Adipocyte (in vitro differentiated cells): ENCODE results near the gene CTAGE1.

Experiments
- DNase-seq: peaks from one replicate; pipeline ENCODE4 v3.0.0-alpha.2; 2015; ENCODE audit warnings: low read depth
- H3K27me3 ChIP-seq: replicated peaks from 2 replicates; pipeline ENCODE4 v1.7.0; 2013; ENCODE audit warnings: mild to moderate bottlenecking, low read length, moderate library complexity; ENCODE audit not compliant: control insufficient read depth, insufficient read depth
- H3K36me3 ChIP-seq: 2 replicates; pipeline ENCODE4 v1.7.0; 2013; ENCODE audit warnings: low read length, mild to moderate bottlenecking, moderate library complexity; ENCODE audit not compliant: control insufficient read depth, insufficient read depth, severe bottlenecking
- H3K4me1 ChIP-seq: 2 replicates; pipeline ENCODE4 v1.7.0; 2013; ENCODE audit warnings: mild to moderate bottlenecking, low read length, moderate library complexity; ENCODE audit not compliant: control insufficient read depth, insufficient read depth
- H3K4me3 ChIP-seq: 2 replicates; pipeline ENCODE4 v1.7.0; 2013; ENCODE audit warnings: mild to moderate bottlenecking, low read length, moderate library complexity
- H3K9ac ChIP-seq: 2 replicates; pipeline ENCODE4 v1.7.0; 2013; ENCODE audit warnings: mild to moderate bottlenecking, low read length, moderate library complexity
- H3K9me3 ChIP-seq: 2 replicates; pipeline ENCODE4 v1.7.0; 2013; ENCODE audit warnings: mild to moderate bottlenecking, low read length, moderate library complexity; ENCODE audit not compliant: control insufficient read depth

CTAGE1 gene

DNA sequence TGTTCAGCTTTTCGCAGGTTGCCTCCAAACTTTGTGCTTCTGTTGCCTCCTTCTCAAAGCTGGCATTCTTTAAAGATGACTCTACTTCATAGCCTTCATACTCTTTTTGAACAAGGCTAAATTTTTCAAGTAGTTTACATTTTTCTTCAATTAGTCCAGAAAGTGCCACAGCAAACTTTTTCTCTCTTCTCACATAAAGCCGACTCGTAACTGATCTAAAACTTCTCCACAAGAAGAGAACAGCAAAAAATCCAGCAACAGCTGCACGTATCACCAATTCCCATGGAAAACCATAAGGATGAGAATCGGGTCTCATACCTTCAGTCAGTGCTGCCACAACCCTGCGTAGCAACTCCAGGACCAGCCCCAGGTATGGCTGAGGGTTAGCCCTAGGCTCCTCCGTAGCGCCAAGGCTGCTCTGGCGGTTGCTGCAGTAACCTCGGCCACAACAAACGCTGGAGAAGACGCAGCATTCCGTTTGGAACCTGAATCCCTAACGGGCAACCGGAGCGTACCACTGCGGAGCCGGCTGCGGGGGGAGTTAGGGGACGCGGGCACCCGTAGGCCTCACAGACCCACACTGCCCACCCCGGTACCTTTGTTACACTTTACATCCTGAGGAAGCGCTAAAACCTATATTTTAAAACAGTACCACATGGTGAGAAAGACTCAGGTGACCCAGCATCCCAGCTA lies at the start of gene CTAGE1:
Gene CTAGE1, minus strand, starts transcription at position 420 of the 693 bp plus-strand sequence. Its CDS starts 104 bp downstream, at position 316.
- peak; percentile 23 for DNase-seq
- H3K36me3 ChIP-seq, result no peaks in the 10 kb centered on the region
- no peak within 1 kb of the TSS for H3K9ac ChIP-seq

DNA sequence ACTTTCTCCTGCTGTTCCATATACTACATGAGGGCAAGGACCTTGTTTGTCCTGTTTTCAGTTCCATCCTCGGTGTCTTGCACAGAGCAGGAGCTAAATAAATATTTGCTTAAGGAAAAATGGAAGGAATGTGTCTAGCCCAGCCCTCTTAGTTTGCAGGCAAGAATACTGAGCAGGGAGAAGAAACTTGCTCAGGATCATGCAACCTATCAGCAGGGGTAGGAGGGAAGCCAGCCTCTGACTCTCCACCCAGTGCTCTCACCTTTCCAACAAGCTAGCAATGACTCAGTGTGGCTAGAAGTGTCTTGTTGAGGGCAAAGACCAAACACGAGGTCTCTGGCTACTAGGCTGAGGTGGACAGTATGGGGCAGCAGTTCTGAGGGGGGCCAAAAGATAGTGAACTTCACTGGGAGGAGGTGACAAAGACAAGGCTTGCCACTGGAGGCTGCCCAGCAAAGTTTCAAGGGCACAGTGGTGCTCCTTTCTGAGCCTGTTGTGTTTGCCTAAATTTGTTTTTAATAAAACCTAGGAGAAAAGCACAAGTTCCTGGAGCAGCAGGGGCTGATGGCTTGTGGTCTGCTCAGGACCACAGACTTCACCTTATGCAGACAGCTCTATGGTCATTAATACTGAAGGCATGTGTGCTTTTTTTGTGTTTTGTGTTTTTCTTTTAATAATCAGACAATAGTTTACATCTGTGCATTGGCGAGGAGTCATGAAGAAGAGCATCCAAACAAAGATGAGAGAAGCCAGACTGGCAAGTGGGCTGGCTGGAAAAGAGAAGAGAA lies 49.1 kb upstream of the CTAGE1 start:
- Histone ChIP-seq H3K9me3 (peaks cover 6% of the 10 kb centered on the region), H3K36me3 (no peaks in the 10 kb centered on the region), H3K4me1 (peaks cover 42% of the 10 kb centered on the region), H3K9ac (peak overlapping the region; percentile 45), H3K27me3 (no peaks in the 10 kb centered on the region), H3K4me3 (peak overlapping the region; percentile 12)
- peak; percentile 74 for DNase-seq

More for the DNA sequence above, at the start of gene CTAGE1:
- Histone ChIP-seq H3K4me1 (peaks cover 1% of the 10 kb centered on the region), H3K9me3 (no peaks in the 10 kb centered on the region), H3K27me3 (no peaks in the 10 kb centered on the region), H3K4me3 (no peak within 1 kb of the TSS)

- Histone ChIP-seq H3K36me3 (no peaks in the 10 kb centered on the region), H3K4me1 (peaks cover 33% of the 10 kb centered on the region), H3K9me3 (peaks cover 6% of the 10 kb centered on the region), H3K27me3 (no peaks in the 10 kb centered on the region), H3K4me3 (peak overlapping the region; percentile 12), H3K9ac (peak overlapping the region; percentile 45)
- peak; percentile 94 for DNase-seq
Observed at GRCh38 chr18:22465859-22466457, 48.2 kb upstream of the CTAGE1 start.

- H3K4me1 ChIP-seq, result peaks cover 24% of the 10 kb centered on the region
- H3K36me3 ChIP-seq, result no peaks in the 10 kb centered on the region
- no peak for DNase-seq
- no peak overlapping the region for H3K4me3 ChIP-seq
- H3K27me3 ChIP-seq, result no peaks in the 10 kb centered on the region
- H3K9ac ChIP-seq, result no peak overlapping the region
- no peaks in the 10 kb centered on the region for H3K9me3 ChIP-seq
Observed at GRCh38 chr18:22463076-22463475, 45.4 kb upstream of the CTAGE1 start.

DNA sequence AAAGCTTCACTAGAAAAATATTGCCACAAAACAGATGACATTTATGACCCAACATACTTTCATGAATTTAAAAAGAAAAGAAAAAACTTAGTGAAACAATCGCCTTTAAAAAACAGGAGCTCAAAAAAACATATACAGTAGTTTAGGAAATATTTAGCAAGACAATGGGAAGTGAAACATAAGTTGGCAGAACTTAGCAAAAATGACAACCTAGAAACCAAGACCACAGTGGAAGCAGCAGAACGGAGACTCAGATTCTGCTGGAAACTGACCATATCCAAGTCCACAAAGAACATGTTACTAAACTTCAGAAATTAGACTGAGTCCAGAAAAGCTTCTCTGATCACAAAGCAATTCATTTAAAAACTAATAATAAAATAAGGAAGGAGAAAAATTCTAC lies 41.8 kb upstream of the CTAGE1 start:
- Histone ChIP-seq H3K36me3 (no peaks in the 10 kb centered on the region), H3K9me3 (no peaks in the 10 kb centered on the region), H3K4me3 (no peak overlapping the region), H3K4me1 (peaks cover 3% of the 10 kb centered on the region), H3K9ac (no peak overlapping the region), H3K27me3 (no peaks in the 10 kb centered on the region)
- no peak for DNase-seq

GRCh38 chr18:22457524-22457923 lies 39.8 kb upstream of the CTAGE1 start:
- peaks cover 11% of the 10 kb centered on the region for H3K4me1 ChIP-seq
- H3K9ac ChIP-seq, result no peak overlapping the region
- H3K27me3 ChIP-seq, result no peaks in the 10 kb centered on the region
- H3K4me3 ChIP-seq, result no peak overlapping the region
- no peaks in the 10 kb centered on the region for H3K9me3 ChIP-seq
- no peaks in the 10 kb centered on the region for H3K36me3 ChIP-seq
- DNase-seq, result no peak

DNA sequence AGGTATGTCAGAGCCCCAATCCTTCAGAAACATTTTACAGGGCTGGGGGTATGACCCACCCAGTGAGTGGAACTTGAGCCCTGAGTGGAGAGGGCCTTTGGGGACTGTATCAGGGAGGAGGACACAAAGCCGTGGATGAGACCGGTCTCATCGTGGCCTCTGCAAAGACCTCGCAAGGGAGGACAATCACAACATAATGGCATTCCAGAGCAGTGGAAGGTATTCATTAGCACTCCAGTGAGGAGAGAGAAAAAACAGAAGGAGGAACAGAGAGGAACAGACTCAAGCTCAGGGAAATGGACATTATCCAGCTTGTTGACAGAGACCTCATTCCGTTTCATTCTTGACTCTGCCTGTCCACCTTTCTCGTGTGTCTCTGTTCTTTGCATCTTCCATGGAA lies 38.8 kb upstream of the CTAGE1 start:
- DNase-seq, result no peak

DNA sequence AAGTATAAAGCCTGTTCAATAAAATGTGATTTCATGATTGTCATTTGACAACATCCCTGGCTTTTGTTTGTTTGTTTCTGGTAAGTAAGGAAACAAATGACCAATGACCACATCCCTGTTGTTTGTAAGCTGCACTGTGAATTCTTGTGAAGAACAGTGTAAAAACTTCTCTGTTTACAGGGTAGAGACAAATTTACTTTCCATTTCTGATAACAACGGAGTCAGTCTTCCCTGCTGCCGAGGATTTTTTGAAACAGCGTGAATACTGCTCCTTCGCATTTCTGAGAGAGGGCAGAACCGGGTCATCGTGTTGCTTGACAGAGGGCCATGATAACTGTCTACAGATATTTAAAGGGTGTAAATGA lies 38.4 kb upstream of the CTAGE1 start:
- Histone ChIP-seq H3K9ac (no peak overlapping the region), H3K27me3 (no peaks in the 10 kb centered on the region), H3K4me1 (peaks cover 11% of the 10 kb centered on the region), H3K36me3 (no peaks in the 10 kb centered on the region), H3K9me3 (no peaks in the 10 kb centered on the region), H3K4me3 (peak overlapping the region; percentile 5)
- no peak for DNase-seq

More for the DNA sequence above, 38.8 kb upstream of the CTAGE1 start:
- Histone ChIP-seq H3K27me3 (no peaks in the 10 kb centered on the region), H3K4me3 (no peak overlapping the region), H3K4me1 (peaks cover 11% of the 10 kb centered on the region), H3K36me3 (no peaks in the 10 kb centered on the region), H3K9me3 (no peaks in the 10 kb centered on the region), H3K9ac (no peak overlapping the region)

DNA sequence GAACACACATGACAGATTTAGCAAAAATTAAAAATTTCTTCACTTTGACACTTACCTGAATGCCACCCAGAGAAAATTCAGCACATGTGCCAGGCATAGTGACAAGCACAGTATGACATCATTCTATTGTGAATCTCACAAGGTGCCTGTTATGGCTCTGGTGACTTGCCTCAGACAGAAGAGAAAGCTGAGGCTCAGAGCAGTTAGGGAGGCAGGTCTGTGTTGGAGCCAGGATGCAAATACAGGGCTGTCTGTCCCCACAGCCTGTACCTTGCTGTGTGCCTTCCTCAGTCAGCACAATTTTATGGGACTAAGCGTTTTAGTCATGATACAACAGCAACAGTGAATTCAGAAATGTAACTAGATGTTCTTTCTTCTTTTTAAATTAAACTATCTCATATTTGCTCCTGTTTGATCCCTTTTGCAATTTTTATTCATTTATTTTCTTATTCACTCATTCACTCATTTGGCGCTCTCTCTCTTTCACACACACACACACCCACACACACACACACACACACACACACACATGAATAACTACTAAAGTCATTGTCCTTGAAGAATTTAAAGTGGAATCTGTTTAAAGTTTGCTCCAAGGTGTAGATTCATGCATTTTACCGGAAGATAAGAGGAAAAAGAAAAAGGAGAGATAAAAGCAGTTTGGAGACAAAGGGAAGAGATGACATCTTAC lies 37.9 kb upstream of the CTAGE1 start:
- no peak for DNase-seq
- no peaks in the 10 kb centered on the region for H3K36me3 ChIP-seq
- no peaks in the 10 kb centered on the region for H3K9me3 ChIP-seq
- no peak overlapping the region for H3K9ac ChIP-seq
- H3K27me3 ChIP-seq, result no peaks in the 10 kb centered on the region
- peak overlapping the region; percentile 5 for H3K4me3 ChIP-seq
- peaks cover 11% of the 10 kb centered on the region for H3K4me1 ChIP-seq

DNA sequence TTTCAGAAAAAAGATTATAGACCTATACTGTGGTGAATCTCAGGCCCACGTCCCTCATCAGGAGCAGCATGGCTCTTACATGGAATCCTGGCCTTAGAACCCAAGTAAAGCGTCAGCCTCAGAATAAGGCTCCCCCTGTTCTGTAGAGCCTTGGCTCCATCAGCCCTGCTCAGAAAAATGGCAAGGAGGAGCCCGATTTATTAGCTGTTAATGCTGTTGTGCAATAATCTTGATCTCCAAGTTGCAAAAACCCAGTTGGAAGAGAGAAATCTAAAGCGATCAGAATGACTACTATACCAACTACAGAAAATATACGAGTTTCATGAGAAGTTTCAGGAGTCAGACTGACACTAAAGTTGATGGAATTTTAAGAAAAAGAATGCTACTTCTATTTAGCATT lies 35.6 kb upstream of the CTAGE1 start:
- Histone ChIP-seq H3K4me3 (no peak overlapping the region), H3K36me3 (no peaks in the 10 kb centered on the region), H3K9me3 (peaks cover 6% of the 10 kb centered on the region), H3K9ac (no peak overlapping the region), H3K27me3 (no peaks in the 10 kb centered on the region), H3K4me1 (peaks cover 11% of the 10 kb centered on the region)
- no peak for DNase-seq

DNA sequence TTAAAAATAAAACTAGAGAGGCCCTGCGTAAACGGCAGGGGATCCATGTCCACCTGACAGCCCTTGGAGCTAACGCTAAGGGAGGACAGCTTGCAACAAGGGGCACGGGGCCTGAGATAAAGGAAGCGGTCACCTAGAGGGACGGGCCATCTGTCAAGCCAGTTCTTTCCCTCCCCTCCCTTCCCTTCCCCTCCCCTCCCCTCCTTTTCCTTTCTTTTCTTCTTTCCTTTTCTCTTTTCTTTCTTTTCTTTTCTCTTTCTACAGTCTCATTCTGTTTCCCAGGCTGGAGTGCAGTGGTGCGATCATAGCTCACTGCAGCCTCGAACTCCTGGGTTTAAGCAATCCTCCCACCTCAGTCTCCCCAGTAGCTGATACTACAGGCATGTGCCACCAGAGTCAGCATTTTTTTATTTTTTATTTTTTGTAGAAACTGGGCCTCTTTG lies 34.5 kb upstream of the CTAGE1 start:
- peaks cover 11% of the 10 kb centered on the region for H3K4me1 ChIP-seq
- peaks cover 6% of the 10 kb centered on the region for H3K9me3 ChIP-seq
- no peak for DNase-seq
- no peak overlapping the region for H3K4me3 ChIP-seq
- no peaks in the 10 kb centered on the region for H3K36me3 ChIP-seq
- no peak overlapping the region for H3K9ac ChIP-seq
- H3K27me3 ChIP-seq, result no peaks in the 10 kb centered on the region
